Right lung (tissue), 5 donors: ENCODE measurements around the gene PICK1. TPM values are rescaled to one million over a fixed set of nuclear protein-coding genes. Genes with fewer than 3 reads are reported as not detected.
"Not testable (repeated sequence)": the region's sequence is repeated elsewhere in the genome, so short reads cannot be mapped to it uniquely, and the experiment has no call there.

Experiments
- DNase-seq, 2 donors: peaks; one replicate each; pipeline ENCODE4 v3.0.0-alpha.2; 2013
- polyA plus RNA-seq, 5 donors: library from polyadenylated mRNA; unstranded; fragments of 120-200 nt; gene quantifications; one replicate each; pipeline versions ENCODE4 v1.2.1 to v1.2.3, GENCODE V29; 2013; ENCODE audit warnings: inconsistent platforms in 1 of 5, low replicate concordance in 1 of 5; ENCODE audit not compliant: insufficient read length in 5 of 5, insufficient read depth in 1 of 5

The PICK1 gene
- polyA plus RNA-seq, 5 donors: 21.1 to 31.6 (median 29.0) TPM

GRCh38 chr22:38114484-38115398 lies 57.5 kb downstream of the PICK1 start:
- peak; percentile 62 to 74 for DNase-seq

- no peak for DNase-seq
These were observed 58.4 kb downstream of the PICK1 start for GRCh38 chr22:38115423-38116205.

- DNase-seq: not testable (repeated sequence)
These were observed 60.4 kb downstream of the PICK1 start for GRCh38 chr22:38117556-38117955.

GRCh38 chr22:38118182-38118581 lies 61.0 kb downstream of the PICK1 start:
- DNase-seq: no peak

GRCh38 chr22:38118747-38119146 lies 61.5 kb downstream of the PICK1 start:
- DNase-seq: not testable (repeated sequence)

- no peak for DNase-seq
These were observed 63.3 kb downstream of the PICK1 start for GRCh38 chr22:38120359-38121110.

- no peak for DNase-seq
These were observed 65.4 kb downstream of the PICK1 start for GRCh38 chr22:38122616-38123015.

GRCh38 chr22:38124236-38124974 lies 67.2 kb downstream of the PICK1 start:
- no peak for DNase-seq

- no peak for DNase-seq
These were observed 67.9 kb downstream of the PICK1 start for GRCh38 chr22:38125038-38125610.

Other genes with a start within 250 kb of the PICK1 start
- 10 to 100 TPM in 1 of 5 donors, 1 to 10 TPM in 4; 6.9 to 12.6 (median 8.0) TPM for gene GCAT, start 249.5 kb upstream of the PICK1 start, polyA plus RNA-seq
- under 1 TPM in 1 of 5 donors, not detected in 4; 0.13 TPM for gene GALR3, start 234.0 kb upstream of the PICK1 start, polyA plus RNA-seq
- gene ANKRD54, start 213.1 kb upstream of the PICK1 start, polyA plus RNA-seq: 10 to 100 TPM; 16.2 to 25.4 (median 19.6) TPM
- 1,000 to 10,000 TPM in 4 of 5 donors, 100 to 1,000 TPM in 1; 979 to 1,210 (median 1,196) TPM for gene EIF3L, start 208.0 kb upstream of the PICK1 start, polyA plus RNA-seq
- gene MICALL1, start 151.1 kb upstream of the PICK1 start, polyA plus RNA-seq: 10 to 100 TPM; 15.3 to 25.1 (median 15.9) TPM
- gene C22orf23, start 103.8 kb upstream of the PICK1 start, polyA plus RNA-seq: 1 to 10 TPM; 3.9 to 6.8 (median 4.4) TPM
- 10 to 100 TPM; 46.9 to 84.3 (median 53.9) TPM for gene POLR2F, start 103.7 kb upstream of the PICK1 start, polyA plus RNA-seq
- 1 to 10 TPM in 1 of 5 donors, under 1 TPM in 4; 0.48 to 1.2 (median 0.53) TPM for gene SOX10, start 72.8 kb upstream of the PICK1 start, polyA plus RNA-seq
- gene SLC16A8, start 26.8 kb downstream of the PICK1 start, polyA plus RNA-seq: 1 to 10 TPM in 3 of 5 donors, under 1 TPM in 2; 0.84 to 1.7 (median 1.2) TPM
- gene BAIAP2L2, start 53.3 kb downstream of the PICK1 start, polyA plus RNA-seq: 1 to 10 TPM in 1 of 5 donors, under 1 TPM in 4; 0.50 to 1.4 (median 0.81) TPM
- gene PLA2G6, start 124.4 kb downstream of the PICK1 start, polyA plus RNA-seq: 10 to 100 TPM; 26.4 to 37.8 (median 32.2) TPM
- gene MAFF, start 144.6 kb downstream of the PICK1 start, polyA plus RNA-seq: 10 to 100 TPM in 1 of 5 donors, 1 to 10 TPM in 4; 5.3 to 11.8 (median 8.6) TPM
- 10 to 100 TPM; 32.6 to 47.1 (median 38.9) TPM for gene TMEM184B, start 215.6 kb downstream of the PICK1 start, polyA plus RNA-seq